HL-60 (cell line): ENCODE data around the gene CACNA1E.

ENCODE experiments used
- DNase-seq, 2 experiments: peaks; one replicate each; pipeline ENCODE4 v3.0.0-alpha.2; 2010 to 2020; ENCODE audit warnings: low read depth in 1 of 2, low spot score in 1 of 2
- H3K27ac ChIP-seq: fragments of 250-450 bp; sonication (Bioruptor Pico); replicated peaks from 2 replicates; pipeline ENCODE4 v1.5.1; 2020; ENCODE audit warnings: mild to moderate bottlenecking, moderate library complexity
- H3K27me3 ChIP-seq: fragments of 250-450 bp; sonication (Bioruptor Pico); 2 replicates; pipeline ENCODE4 v1.5.1; 2021; ENCODE audit warnings: mild to moderate bottlenecking, moderate library complexity; ENCODE audit not compliant: insufficient read depth, poor library complexity, severe bottlenecking
- H3K4me3 ChIP-seq: replicated peaks from 2 replicates; pipeline ENCODE4 v1.5.1; 2011; ENCODE audit warnings: mild to moderate bottlenecking, control low read depth, low read length; ENCODE audit not compliant: insufficient read depth
- GABPA ChIP-seq: IDR thresholded peaks from 2 replicates; pipeline ENCODE4 v1.6.1; 2012; ENCODE audit warnings: low read depth
- POLR2AphosphoS5 ChIP-seq: IDR thresholded peaks from 2 replicates; pipeline ENCODE4 v1.6.1; 2012; ENCODE audit warnings: low read depth
- SPI1 ChIP-seq: IDR thresholded peaks from 2 replicates; pipeline ENCODE4 v1.6.1; 2012; ENCODE audit warnings: low read depth, mild to moderate bottlenecking, borderline replicate concordance
- TF ChIP-seq, protein P1 (sequence below): IDR thresholded peaks from one replicate; pipeline ENCODE4 v1.5.1; 2011; ENCODE audit warnings: low read length, control low read depth, inconsistent platforms; ENCODE audit not compliant: insufficient read depth
- TF ChIP-seq, protein P2 (sequence below): IDR thresholded peaks from 2 replicates; pipeline ENCODE4 v1.6.1; 2012; ENCODE audit warnings: low read depth; ENCODE audit not compliant: insufficient replicate concordance

The CACNA1E gene

DNA sequence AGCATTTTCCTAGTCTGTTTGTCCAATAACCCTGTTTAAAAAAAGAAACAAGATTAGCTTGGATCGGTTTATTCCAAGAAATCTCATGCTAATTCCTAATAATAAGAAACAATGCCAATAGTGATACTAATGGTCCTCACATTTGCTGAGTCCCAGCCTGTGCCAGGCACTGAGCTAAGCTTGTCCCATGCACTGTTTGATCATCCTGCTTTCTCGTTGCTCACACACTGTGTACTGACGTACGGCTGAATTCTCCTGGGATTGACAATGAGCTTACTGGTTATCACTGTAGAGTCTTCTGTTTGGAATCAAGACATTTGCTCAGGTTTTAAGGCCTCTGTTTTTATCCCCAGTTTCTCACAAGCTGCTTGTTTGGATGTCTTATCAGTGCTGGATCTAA is 71.1 kb downstream of the CACNA1E start:
- Histone ChIP-seq H3K4me3 (no peak overlapping the region), H3K27ac (no peak overlapping the region), H3K27me3 (no peaks in the 10 kb centered on the region)
- TF ChIP-seq SPI1 = no peak
- TF ChIP-seq, protein P1, sequence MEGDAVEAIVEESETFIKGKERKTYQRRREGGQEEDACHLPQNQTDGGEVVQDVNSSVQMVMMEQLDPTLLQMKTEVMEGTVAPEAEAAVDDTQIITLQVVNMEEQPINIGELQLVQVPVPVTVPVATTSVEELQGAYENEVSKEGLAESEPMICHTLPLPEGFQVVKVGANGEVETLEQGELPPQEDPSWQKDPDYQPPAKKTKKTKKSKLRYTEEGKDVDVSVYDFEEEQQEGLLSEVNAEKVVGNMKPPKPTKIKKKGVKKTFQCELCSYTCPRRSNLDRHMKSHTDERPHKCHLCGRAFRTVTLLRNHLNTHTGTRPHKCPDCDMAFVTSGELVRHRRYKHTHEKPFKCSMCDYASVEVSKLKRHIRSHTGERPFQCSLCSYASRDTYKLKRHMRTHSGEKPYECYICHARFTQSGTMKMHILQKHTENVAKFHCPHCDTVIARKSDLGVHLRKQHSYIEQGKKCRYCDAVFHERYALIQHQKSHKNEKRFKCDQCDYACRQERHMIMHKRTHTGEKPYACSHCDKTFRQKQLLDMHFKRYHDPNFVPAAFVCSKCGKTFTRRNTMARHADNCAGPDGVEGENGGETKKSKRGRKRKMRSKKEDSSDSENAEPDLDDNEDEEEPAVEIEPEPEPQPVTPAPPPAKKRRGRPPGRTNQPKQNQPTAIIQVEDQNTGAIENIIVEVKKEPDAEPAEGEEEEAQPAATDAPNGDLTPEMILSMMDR = no peak
- TF ChIP-seq GABPA = no peak
- TF ChIP-seq, protein P2, sequence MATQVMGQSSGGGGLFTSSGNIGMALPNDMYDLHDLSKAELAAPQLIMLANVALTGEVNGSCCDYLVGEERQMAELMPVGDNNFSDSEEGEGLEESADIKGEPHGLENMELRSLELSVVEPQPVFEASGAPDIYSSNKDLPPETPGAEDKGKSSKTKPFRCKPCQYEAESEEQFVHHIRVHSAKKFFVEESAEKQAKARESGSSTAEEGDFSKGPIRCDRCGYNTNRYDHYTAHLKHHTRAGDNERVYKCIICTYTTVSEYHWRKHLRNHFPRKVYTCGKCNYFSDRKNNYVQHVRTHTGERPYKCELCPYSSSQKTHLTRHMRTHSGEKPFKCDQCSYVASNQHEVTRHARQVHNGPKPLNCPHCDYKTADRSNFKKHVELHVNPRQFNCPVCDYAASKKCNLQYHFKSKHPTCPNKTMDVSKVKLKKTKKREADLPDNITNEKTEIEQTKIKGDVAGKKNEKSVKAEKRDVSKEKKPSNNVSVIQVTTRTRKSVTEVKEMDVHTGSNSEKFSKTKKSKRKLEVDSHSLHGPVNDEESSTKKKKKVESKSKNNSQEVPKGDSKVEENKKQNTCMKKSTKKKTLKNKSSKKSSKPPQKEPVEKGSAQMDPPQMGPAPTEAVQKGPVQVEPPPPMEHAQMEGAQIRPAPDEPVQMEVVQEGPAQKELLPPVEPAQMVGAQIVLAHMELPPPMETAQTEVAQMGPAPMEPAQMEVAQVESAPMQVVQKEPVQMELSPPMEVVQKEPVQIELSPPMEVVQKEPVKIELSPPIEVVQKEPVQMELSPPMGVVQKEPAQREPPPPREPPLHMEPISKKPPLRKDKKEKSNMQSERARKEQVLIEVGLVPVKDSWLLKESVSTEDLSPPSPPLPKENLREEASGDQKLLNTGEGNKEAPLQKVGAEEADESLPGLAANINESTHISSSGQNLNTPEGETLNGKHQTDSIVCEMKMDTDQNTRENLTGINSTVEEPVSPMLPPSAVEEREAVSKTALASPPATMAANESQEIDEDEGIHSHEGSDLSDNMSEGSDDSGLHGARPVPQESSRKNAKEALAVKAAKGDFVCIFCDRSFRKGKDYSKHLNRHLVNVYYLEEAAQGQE = no peak
- TF ChIP-seq POLR2AphosphoS5 = no peak
- no peak for DNase-seq

DNA sequence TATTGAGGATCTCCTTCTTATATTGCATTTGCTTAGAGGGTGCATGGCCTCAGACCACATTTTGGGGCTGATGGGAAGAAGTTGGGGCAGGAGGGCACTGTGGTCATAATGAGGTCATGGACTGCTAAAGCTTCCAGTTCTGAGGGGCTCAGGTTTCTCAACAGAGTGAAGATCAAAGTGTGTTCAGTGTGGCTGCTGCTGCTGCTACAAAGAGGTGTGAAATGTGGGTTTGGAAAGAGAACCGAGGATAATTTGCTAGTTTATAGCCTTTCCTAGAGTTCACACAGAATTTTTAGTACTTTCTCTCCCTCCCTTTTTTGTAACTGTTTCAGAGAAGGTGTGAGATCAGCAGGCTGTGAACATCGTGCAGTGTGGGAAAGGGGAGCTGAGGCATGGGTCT is 73.3 kb downstream of the CACNA1E start:
- no peaks in the 10 kb centered on the region for H3K27me3 ChIP-seq

DNA sequence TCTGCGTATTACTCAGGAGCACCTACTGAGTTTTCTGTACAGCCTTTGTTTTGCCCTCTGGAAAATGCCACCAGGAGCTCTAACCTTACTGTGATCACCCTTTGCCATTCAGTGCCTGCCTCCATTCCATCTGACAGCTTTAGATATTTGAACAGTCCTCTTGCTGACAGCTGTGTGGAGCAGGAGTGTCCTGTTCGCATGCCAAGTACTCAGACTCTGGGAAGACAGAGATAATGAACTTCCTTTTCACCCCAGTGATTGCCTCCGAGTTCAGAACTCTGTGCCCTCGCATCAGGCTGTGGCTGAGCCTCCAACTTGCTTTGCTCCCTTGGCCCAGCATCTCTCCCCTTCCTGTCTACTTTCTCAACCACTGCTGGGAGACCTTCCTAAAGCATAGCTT is 74.0 kb downstream of the CACNA1E start:
- TF ChIP-seq, protein P2 = no peak
- TF ChIP-seq POLR2AphosphoS5 (no peak), GABPA (no peak), SPI1 (no peak)
- TF ChIP-seq, protein P1 = no peak
- H3K4me3 ChIP-seq = no peak overlapping the region
- no peak for DNase-seq
- no peaks in the 10 kb centered on the region for H3K27me3 ChIP-seq
- no peak overlapping the region for H3K27ac ChIP-seq

More for the DNA sequence above, 73.3 kb downstream of the CACNA1E start:
- Histone ChIP-seq H3K27ac (no peak overlapping the region), H3K4me3 (no peak overlapping the region)
- TF ChIP-seq, protein P2 = no peak
- TF ChIP-seq GABPA (no peak), SPI1 (no peak), POLR2AphosphoS5 (no peak)
- TF ChIP-seq, protein P1 = no peak
- no peak for DNase-seq
